Activated CD4-positive, alpha-beta T cell treated with anti-CD3 and anti-CD28 coated beads, Interleukin-2, amount 10 ng/mL, durations not matched to agents 7 days and 5 days (primary cell): ENCODE results near the gene ELP4. TPM values are rescaled to one million over a fixed set of nuclear protein-coding genes. Genes with fewer than 3 reads are reported as not detected.
"Not testable (repeated sequence)": the region's sequence is repeated elsewhere in the genome, so short reads cannot be mapped to it uniquely, and the experiment has no call there.

Experiments used
- CTCF ChIA-PET: fragments of 350-600 bp; sonication (Branson Sonifier 250); formaldehyde crosslinking; loops from one replicate; lab custom pipeline; 2021; ENCODE audit warnings: antibody characterized with exemption; lab: Charles Lee
- POLR2A ChIA-PET: fragments of 350-600 bp; sonication (Branson Sonifier 250); formaldehyde crosslinking; loops from one replicate; lab custom pipeline; 2021; ENCODE audit warnings: antibody characterized with exemption; lab: Charles Lee
- DNase-seq: peaks from one replicate; pipeline ENCODE4 v3.0.0-alpha.2; 2020
- H3K27ac Mint-ChIP-seq: one replicate; pipeline ENCODE4 v1.8.0; 2021; ENCODE audit warnings: mild to moderate bottlenecking, moderate library complexity, mixed read lengths
- H3K27me3 Mint-ChIP-seq: one replicate; pipeline ENCODE4 v1.8.0; 2021; ENCODE audit warnings: mixed read lengths
- H3K36me3 Mint-ChIP-seq: one replicate; pipeline ENCODE4 v1.8.0; 2021; ENCODE audit warnings: low read depth, mixed read lengths
- H3K4me1 Mint-ChIP-seq: one replicate; pipeline ENCODE4 v1.8.0; 2021; ENCODE audit warnings: mixed read lengths
- H3K4me3 Mint-ChIP-seq: one replicate; pipeline ENCODE4 v1.8.0; 2021; ENCODE audit warnings: mild to moderate bottlenecking, moderate library complexity, mixed read lengths
- H3K9me3 Mint-ChIP-seq: one replicate; pipeline ENCODE4 v1.8.0; 2021; ENCODE audit warnings: mixed read lengths
- total RNA-seq, 2 experiments: library from RNA; stranded (reverse); gene quantifications; one replicate each; pipeline ENCODE4 v1.2.3, GENCODE V29; 2021

Gene ELP4
- total RNA-seq, 2 experiments from 2014 or later = 22.9 to 26.7 TPM

DNA sequence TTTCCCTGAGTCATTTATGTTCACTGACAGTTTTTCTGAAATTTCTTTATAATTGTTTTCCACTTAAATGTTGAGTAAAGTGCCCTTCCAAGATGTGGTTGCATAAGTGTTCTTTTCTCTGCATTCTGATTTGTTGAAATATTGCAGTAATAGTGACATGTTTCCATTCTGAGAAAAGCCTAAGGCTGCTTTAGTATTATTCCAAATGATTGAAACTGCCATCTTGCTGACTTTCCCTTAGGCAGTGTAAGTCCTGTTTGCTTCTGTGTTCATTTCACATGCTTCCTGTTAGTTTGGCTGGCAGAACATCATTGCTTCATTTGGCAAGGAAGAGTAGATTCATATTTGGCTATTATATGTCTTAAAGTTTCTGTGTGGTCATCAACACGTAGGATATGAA, 146.5 kb downstream of the ELP4 start:
- no peak for DNase-seq
- H3K4me1 Mint-ChIP-seq = no peaks in the 10 kb centered on the region
- ChIA-PET POLR2A (no interaction called here), CTCF (no interaction called here)
- no peak overlapping the region for H3K27ac Mint-ChIP-seq
- H3K27me3 Mint-ChIP-seq = no peaks in the 10 kb centered on the region
- H3K9me3 Mint-ChIP-seq = no peaks in the 10 kb centered on the region
- H3K4me3 Mint-ChIP-seq = no peak overlapping the region
- peaks cover 2% of the 10 kb centered on the region for H3K36me3 Mint-ChIP-seq

DNA sequence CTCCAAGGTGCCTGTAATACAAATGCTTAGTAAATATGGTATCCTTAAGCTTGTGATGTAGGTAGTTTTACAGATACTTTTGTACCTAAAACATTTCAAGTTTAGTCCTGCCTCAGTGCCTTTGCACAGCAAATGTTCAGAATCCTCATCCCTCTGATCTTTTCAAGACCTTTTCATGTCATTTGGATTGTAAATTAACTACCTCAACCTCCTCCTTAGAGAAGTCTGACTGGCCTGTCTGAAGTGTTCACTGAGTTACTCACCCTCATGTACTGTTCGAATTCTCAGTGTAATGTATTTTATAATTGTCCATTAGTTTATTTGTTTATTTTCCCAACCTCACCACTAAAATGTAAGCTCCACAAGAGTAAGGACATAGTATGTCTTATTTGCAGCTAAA, 147.5 kb downstream of the ELP4 start:
- Mint-ChIP-seq H3K9me3 (no peaks in the 10 kb centered on the region), H3K27ac (no peak overlapping the region), H3K4me3 (no peak overlapping the region), H3K4me1 (no peaks in the 10 kb centered on the region), H3K36me3 (no peaks in the 10 kb centered on the region), H3K27me3 (no peaks in the 10 kb centered on the region)
- CTCF ChIA-PET = no interaction called here
- no peak for DNase-seq
- POLR2A ChIA-PET = no interaction called here

DNA sequence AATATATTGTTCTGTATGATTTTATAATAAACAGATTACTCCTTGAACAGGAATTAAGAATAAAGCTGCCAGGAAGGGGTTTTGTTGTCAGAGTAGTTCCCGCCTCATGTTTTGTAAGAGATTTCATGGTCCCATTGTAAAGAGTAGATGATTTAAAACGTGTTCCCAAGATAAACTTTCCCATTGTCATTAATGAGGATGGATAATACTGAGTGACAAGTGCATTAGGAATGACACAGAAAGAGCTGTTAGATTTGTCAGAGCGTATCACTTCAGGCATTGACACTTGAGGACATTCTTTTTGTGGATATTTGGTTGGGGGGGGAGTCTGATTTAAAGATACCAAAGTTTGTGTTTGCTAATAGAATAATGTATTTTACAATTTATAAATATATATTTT, 154.6 kb downstream of the ELP4 start:
- POLR2A ChIA-PET = no interaction called here
- H3K4me1 Mint-ChIP-seq = no peaks in the 10 kb centered on the region
- no peaks in the 10 kb centered on the region for H3K27me3 Mint-ChIP-seq
- H3K9me3 Mint-ChIP-seq = no peaks in the 10 kb centered on the region
- no peak overlapping the region for H3K27ac Mint-ChIP-seq
- H3K36me3 Mint-ChIP-seq = no peaks in the 10 kb centered on the region
- no peak for DNase-seq
- CTCF ChIA-PET = no interaction called here
- H3K4me3 Mint-ChIP-seq = no peak overlapping the region

DNA sequence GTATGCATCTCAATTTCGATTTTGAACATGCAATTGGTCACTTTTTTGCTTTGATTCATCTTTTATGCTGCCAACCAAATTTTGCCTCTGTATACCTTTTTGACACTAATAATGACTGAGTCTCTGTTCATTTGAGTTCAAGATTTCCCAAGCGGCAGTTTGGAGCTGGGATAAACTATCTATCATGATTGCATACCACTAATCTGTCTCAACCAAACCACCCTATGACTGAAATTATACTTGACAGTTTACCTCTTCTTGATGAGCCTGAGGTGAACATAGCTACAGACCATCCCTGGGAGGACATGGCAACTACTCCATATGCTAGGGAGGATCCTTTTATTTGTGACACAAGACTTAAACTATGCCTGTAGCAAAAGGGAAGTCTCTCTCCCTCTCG, 155.4 kb downstream of the ELP4 start:
- no peaks in the 10 kb centered on the region for H3K9me3 Mint-ChIP-seq
- ChIA-PET CTCF (no interaction called here), POLR2A (no interaction called here)
- no peaks in the 10 kb centered on the region for H3K36me3 Mint-ChIP-seq
- no peak overlapping the region for H3K4me3 Mint-ChIP-seq
- no peaks in the 10 kb centered on the region for H3K4me1 Mint-ChIP-seq
- H3K27ac Mint-ChIP-seq = no peak overlapping the region
- no peak for DNase-seq
- H3K27me3 Mint-ChIP-seq = no peaks in the 10 kb centered on the region

DNA sequence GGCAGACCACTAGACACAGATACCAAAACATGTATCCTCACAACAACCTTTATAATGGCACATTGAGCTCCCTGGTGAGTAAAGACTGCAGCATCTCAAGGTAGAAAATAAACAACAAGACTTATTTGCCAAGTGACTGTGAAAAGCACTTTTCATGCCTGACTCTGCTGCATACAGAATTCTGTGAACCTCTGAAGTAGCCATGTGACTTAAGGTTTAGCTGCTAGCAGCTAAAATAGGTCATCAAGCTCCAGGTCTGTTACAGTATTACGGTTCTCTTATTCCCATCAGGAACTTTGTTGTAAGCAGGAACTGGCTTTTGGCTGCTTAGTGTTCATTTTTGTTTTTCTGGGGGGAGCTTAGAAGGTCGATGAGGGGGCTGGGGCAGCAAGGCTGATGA, 162.1 kb downstream of the ELP4 start:
- H3K9me3 Mint-ChIP-seq = no peaks in the 10 kb centered on the region

DNA sequence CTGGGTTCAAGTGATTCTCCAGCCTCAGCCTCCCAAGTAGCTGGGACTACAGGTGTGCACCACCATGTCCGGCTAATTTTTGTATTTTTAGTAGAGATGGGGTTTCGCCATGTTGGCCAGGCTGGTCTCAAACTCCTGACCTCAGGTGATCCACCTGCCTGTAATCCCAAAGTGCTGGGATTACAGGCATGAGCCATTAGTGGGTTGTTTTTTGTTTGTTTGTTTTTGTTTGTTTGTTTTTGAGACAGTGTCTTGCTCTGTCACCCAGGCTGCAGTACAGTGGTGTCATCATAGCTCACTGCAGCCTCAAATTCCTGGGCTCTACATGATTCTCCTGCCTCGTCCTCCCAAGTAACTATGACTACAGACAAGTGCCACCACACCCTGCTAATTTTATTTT, 163.5 kb downstream of the ELP4 start:
- DNase-seq, H3K9me3 Mint-ChIP-seq, H3K36me3 Mint-ChIP-seq, H3K4me3 Mint-ChIP-seq, H3K27ac Mint-ChIP-seq, H3K27me3 Mint-ChIP-seq, CTCF ChIA-PET, H3K4me1 Mint-ChIP-seq, POLR2A ChIA-PET: not testable (repeated sequence)

More for the DNA sequence above, 162.1 kb downstream of the ELP4 start:
- Mint-ChIP-seq H3K36me3 (no peaks in the 10 kb centered on the region), H3K27ac (no peak overlapping the region), H3K4me3 (no peak overlapping the region), H3K4me1 (no peaks in the 10 kb centered on the region), H3K27me3 (no peaks in the 10 kb centered on the region)
- ChIA-PET POLR2A (no interaction called here), CTCF (no interaction called here)
- no peak for DNase-seq

DNA sequence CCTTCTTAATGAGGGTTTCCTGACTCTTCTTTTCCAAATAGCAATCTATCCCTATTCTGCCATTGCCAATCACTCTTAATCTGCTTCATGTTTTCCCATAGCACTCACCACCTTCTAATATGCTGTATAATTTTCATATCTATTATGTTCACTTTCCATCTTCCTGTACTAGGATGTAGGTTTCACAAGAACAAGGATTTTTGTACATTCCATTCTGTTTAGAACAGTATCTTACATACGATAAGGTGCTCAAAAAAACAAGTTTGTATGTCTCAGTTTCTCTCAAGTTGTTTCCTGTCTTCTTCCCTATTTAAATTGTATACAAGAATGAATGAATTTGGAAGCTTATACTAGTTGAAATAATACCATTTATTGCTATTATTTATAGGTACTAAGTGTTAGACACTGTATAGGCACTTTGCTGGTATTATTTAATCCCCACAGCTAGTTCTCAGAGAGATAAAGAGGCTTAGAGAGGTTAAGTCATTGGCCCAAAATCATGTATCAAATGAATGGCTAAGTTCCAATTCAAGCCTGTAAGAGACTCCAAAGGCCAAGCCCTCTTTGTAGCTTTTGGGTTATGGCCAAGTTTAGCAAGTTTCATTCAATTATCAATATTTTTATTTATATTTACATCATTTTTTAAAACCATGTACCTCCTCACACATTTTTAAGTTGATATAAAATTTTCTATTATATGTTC, 166.9 kb downstream of the ELP4 start:
- no peaks in the 10 kb centered on the region for H3K27me3 Mint-ChIP-seq
- no peaks in the 10 kb centered on the region for H3K9me3 Mint-ChIP-seq
- H3K27ac Mint-ChIP-seq = no peak overlapping the region
- DNase-seq = no peak
- ChIA-PET POLR2A (no interaction called here), CTCF (no interaction called here)
- H3K4me1 Mint-ChIP-seq = no peaks in the 10 kb centered on the region
- H3K4me3 Mint-ChIP-seq = no peak overlapping the region
- H3K36me3 Mint-ChIP-seq = peaks cover 4% of the 10 kb centered on the region

DNA sequence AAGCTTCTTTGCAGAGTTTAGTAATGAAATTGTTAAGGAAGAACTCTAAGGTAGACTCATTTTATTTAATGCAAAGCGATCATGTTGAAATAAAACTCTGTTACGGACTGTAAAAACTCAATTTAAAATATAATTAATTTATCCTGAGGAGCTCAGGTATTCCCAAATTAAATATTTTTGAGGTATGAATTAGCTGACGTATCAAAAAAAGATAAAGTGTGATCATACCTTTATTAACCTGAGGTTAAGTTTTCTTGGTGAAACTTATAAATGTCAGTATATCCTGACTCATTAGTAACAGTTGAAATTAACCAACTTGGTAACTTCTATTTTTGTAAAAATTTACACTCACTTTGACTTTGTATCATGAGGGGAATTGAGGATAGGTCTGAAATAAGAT, 171.2 kb downstream of the ELP4 start:
- Mint-ChIP-seq H3K36me3 (peaks cover 4% of the 10 kb centered on the region), H3K9me3 (no peaks in the 10 kb centered on the region), H3K27ac (no peak overlapping the region), H3K4me3 (no peak overlapping the region), H3K27me3 (no peaks in the 10 kb centered on the region), H3K4me1 (no peaks in the 10 kb centered on the region)
- POLR2A ChIA-PET = no interaction called here
- no peak for DNase-seq
- CTCF ChIA-PET = no interaction called here

DNA sequence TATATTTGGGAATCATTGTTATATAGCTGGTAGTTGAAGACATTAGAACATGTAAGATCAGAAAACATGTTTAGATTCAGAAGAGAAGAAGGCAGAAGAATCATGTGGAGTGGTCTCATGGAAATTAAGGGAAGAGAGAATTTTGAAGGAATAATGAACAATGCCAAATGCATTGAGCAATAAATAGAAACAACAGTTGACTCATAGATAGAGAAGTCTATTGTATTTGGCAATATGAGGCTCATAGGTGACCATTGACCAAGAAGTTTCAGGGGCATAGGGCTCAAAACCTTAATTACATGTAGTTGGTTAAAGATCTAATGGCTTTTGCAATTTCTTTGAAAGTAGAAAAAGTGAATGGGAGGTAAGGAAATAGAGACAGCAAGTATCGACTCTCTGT, 177.7 kb downstream of the ELP4 start:
- ChIA-PET CTCF (no interaction called here), POLR2A (no interaction called here)
- no peak for DNase-seq
- Mint-ChIP-seq H3K4me1 (no peaks in the 10 kb centered on the region), H3K27me3 (no peaks in the 10 kb centered on the region), H3K4me3 (no peak overlapping the region), H3K36me3 (no peaks in the 10 kb centered on the region), H3K9me3 (no peaks in the 10 kb centered on the region), H3K27ac (no peak overlapping the region)

DNA sequence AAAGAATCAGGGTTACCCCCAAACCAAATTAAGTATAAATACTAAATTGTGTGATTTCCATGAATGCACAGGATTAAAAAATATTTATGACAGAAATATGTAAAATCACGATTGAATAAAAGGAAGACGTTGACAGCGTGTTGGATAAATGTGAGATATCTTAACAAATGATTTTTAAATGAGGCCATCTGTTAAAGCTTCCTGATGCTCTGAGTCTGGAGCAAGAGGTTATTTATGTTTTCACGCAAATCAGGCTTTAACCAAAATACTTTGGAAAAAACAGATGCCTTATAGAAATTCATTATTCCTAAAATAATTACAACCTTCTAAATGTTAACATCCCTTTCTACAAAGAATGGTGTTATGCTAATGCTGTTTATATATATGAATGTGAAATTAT, 178.3 kb downstream of the ELP4 start:
- Mint-ChIP-seq H3K4me3 (no peak overlapping the region), H3K36me3 (no peaks in the 10 kb centered on the region), H3K4me1 (no peaks in the 10 kb centered on the region), H3K27me3 (no peaks in the 10 kb centered on the region), H3K27ac (no peak overlapping the region), H3K9me3 (no peaks in the 10 kb centered on the region)
- CTCF ChIA-PET = no interaction called here
- DNase-seq = no peak
- POLR2A ChIA-PET = no interaction called here

DNA sequence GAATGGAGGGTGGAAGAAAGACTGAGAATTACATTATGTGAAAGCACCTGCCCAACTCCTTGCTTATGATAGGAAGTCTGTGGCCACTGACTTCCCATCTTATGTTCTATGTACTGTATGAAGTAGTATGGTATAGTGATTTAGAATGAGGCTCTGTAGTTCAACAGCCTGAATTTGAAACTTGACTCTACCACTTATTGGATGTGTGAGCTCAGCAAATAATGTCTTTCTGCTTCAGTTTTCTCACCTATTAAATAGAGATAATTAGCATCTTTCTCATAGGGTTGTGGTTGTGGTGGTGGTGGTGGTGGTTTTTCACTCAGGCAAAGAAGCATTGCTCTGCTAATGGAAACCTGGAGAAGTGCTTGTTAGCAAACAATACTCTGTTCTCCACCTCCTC, 180.0 kb downstream of the ELP4 start:
- Mint-ChIP-seq H3K36me3 (no peaks in the 10 kb centered on the region), H3K4me3 (no peak overlapping the region), H3K27me3 (no peaks in the 10 kb centered on the region), H3K4me1 (no peaks in the 10 kb centered on the region), H3K9me3 (no peaks in the 10 kb centered on the region), H3K27ac (no peak overlapping the region)
- DNase-seq = no peak
- POLR2A ChIA-PET = no interaction called here
- CTCF ChIA-PET = no interaction called here

DNA sequence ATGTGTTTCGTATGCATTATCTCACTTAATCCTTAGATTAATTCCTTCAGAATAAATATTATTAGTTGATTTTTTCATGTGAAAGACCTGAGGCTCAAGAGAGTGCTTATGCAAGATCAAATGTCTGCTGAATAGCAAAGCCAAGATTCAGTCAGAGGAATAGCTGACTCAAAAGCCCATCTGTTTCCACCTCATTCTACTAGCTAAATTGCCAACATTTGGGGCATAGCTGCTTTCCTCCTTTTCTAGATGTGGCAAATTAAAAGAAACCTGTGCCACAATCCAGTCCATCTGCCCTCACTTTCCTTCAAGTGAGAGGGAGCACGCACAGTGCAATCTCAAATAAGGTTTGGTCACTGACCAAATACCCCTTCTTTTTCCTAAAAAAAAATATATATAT, 180.5 kb downstream of the ELP4 start:
- CTCF ChIA-PET = no interaction called here

DNA sequence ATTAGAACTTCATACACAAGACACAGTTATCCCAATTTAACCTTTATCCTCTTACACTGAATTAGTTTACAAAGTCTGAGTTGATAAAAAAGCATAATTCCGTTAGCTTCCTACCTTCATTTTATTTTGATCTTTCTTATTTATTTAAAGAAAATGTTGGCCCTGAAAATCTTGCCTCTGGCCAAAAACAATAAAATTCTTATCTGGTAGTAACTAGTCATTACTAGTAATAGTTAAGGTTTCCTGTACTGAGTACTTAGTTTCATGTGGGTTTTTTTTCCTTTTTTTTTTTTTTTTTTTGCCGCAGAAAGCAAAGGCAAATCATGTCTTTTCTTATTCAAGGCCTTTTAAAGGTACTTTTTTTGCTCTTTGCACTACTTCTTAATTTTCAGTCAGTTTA, 180.9 kb downstream of the ELP4 start:
- CTCF ChIA-PET = no interaction called here

More for the DNA sequence above, 180.5 kb downstream of the ELP4 start:
- POLR2A ChIA-PET = no interaction called here
- Mint-ChIP-seq H3K9me3 (no peaks in the 10 kb centered on the region), H3K4me3 (no peak overlapping the region), H3K4me1 (no peaks in the 10 kb centered on the region), H3K27me3 (no peaks in the 10 kb centered on the region), H3K27ac (no peak overlapping the region), H3K36me3 (no peaks in the 10 kb centered on the region)
- no peak for DNase-seq

DNA sequence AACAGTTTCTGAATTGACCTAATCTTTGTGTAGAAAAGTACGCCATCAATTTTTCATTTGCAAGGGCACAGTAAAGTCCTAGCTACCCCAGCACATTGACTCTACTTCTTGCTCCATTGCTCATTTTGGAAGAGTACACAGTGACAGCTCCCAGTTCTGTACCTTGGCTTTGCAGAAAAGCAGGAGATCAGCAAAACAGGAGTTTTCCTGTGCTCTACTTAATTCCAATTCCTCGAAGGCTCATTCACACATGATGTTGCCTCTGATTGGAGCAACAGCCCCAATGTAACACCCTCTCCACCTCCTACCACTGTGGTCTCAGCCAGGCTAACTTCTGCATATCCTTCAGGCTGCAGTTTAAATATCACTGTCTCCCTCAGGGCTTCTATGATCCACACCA, 182.9 kb downstream of the ELP4 start:
- no peaks in the 10 kb centered on the region for H3K27me3 Mint-ChIP-seq
- H3K36me3 Mint-ChIP-seq = no peaks in the 10 kb centered on the region
- DNase-seq = no peak
- ChIA-PET POLR2A (no interaction called here), CTCF (interaction anchor here (0.6 kb wide), 1 partner anchor 14 kb away, joined by 3 read pairs; no protein-coding TSS in a partner anchor)
- no peaks in the 10 kb centered on the region for H3K9me3 Mint-ChIP-seq
- H3K27ac Mint-ChIP-seq = no peak overlapping the region
- H3K4me1 Mint-ChIP-seq = no peaks in the 10 kb centered on the region
- H3K4me3 Mint-ChIP-seq = no peak overlapping the region

More for the DNA sequence above, 180.9 kb downstream of the ELP4 start:
- no peak for DNase-seq
- H3K4me1 Mint-ChIP-seq = no peaks in the 10 kb centered on the region
- no peaks in the 10 kb centered on the region for H3K9me3 Mint-ChIP-seq
- no peak overlapping the region for H3K27ac Mint-ChIP-seq
- H3K4me3 Mint-ChIP-seq = no peak overlapping the region
- POLR2A ChIA-PET = no interaction called here
- no peaks in the 10 kb centered on the region for H3K27me3 Mint-ChIP-seq
- no peaks in the 10 kb centered on the region for H3K36me3 Mint-ChIP-seq
